Nephron progenitor cell (in vitro differentiated cells): Measurements from ENCODE around the gene TTC39B.

Source experiments
- DNase-seq: peaks from one replicate; pipeline ENCODE4 v3.0.0; 2021
- H3K27ac Mint-ChIP-seq: 2 replicates; pipeline ENCODE4 v1.8.0; 2021; ENCODE audit warnings: mild to moderate bottlenecking, moderate library complexity, mixed read lengths
- H3K27me3 Mint-ChIP-seq: 2 replicates; pipeline ENCODE4 v1.8.0; 2021; ENCODE audit warnings: mild to moderate bottlenecking, low read depth, mixed read lengths; ENCODE audit not compliant: poor library complexity
- H3K36me3 Mint-ChIP-seq: 2 replicates; pipeline ENCODE4 v1.8.0; 2021; ENCODE audit warnings: low read depth, mixed read lengths
- H3K4me1 Mint-ChIP-seq: 2 replicates; pipeline ENCODE4 v1.8.0; 2021; ENCODE audit warnings: mixed read lengths
- H3K4me3 Mint-ChIP-seq: 2 replicates; pipeline ENCODE4 v1.8.0; 2021; ENCODE audit warnings: mild to moderate bottlenecking, moderate library complexity, mixed read lengths
- H3K9me3 Mint-ChIP-seq: 2 replicates; pipeline ENCODE4 v1.8.0; 2021; ENCODE audit warnings: mild to moderate bottlenecking, moderate library complexity, mixed read lengths
- TF ChIP-seq, protein P1 (sequence below): fragments of 200-600 bp; sonication (generic); IDR thresholded peaks from 2 replicates; pipeline ENCODE4 v1.5.0; 2021; ENCODE audit warnings: antibody characterized with exemption

Gene TTC39B

GRCh38 chr9:15308511-15308910 is 1.5 kb upstream of the TTC39B start:
- peaks cover 26% of the 10 kb centered on the region for H3K4me1 Mint-ChIP-seq
- no peak overlapping the region for H3K27ac Mint-ChIP-seq
- H3K36me3 Mint-ChIP-seq, result peaks cover 9% of the 10 kb centered on the region
- peaks cover 13% of the 10 kb centered on the region for H3K9me3 Mint-ChIP-seq
- no peak overlapping the region for H3K4me3 Mint-ChIP-seq
- peaks cover 4% of the 10 kb centered on the region for H3K27me3 Mint-ChIP-seq
- no peak for DNase-seq
- TF ChIP-seq, protein P1, sequence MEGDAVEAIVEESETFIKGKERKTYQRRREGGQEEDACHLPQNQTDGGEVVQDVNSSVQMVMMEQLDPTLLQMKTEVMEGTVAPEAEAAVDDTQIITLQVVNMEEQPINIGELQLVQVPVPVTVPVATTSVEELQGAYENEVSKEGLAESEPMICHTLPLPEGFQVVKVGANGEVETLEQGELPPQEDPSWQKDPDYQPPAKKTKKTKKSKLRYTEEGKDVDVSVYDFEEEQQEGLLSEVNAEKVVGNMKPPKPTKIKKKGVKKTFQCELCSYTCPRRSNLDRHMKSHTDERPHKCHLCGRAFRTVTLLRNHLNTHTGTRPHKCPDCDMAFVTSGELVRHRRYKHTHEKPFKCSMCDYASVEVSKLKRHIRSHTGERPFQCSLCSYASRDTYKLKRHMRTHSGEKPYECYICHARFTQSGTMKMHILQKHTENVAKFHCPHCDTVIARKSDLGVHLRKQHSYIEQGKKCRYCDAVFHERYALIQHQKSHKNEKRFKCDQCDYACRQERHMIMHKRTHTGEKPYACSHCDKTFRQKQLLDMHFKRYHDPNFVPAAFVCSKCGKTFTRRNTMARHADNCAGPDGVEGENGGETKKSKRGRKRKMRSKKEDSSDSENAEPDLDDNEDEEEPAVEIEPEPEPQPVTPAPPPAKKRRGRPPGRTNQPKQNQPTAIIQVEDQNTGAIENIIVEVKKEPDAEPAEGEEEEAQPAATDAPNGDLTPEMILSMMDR, result no peak

DNA sequence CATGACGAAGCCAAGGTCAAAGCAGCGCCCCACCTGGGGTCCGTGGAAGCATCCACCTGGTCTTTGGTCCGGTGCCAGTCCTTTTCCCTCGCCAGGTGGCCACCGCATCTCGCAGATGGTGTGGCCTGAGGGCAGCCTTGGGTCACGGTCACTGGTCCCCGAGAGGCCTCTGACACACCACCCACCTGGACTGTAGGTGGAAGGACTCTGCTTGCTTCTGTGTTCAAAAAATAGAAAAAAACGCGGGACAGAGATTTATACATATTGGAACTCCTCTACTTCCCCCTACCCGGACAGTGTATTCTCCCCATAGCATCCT is 466 bp upstream of the TTC39B start:
- no peak for DNase-seq
- Mint-ChIP-seq H3K27ac (no peak overlapping the region), H3K27me3 (peaks cover 2% of the 10 kb centered on the region), H3K36me3 (peaks cover 9% of the 10 kb centered on the region), H3K4me1 (peaks cover 26% of the 10 kb centered on the region), H3K9me3 (peaks cover 4% of the 10 kb centered on the region), H3K4me3 (peak overlapping the region; percentile 98)
- TF ChIP-seq, protein P1, result no peak

DNA sequence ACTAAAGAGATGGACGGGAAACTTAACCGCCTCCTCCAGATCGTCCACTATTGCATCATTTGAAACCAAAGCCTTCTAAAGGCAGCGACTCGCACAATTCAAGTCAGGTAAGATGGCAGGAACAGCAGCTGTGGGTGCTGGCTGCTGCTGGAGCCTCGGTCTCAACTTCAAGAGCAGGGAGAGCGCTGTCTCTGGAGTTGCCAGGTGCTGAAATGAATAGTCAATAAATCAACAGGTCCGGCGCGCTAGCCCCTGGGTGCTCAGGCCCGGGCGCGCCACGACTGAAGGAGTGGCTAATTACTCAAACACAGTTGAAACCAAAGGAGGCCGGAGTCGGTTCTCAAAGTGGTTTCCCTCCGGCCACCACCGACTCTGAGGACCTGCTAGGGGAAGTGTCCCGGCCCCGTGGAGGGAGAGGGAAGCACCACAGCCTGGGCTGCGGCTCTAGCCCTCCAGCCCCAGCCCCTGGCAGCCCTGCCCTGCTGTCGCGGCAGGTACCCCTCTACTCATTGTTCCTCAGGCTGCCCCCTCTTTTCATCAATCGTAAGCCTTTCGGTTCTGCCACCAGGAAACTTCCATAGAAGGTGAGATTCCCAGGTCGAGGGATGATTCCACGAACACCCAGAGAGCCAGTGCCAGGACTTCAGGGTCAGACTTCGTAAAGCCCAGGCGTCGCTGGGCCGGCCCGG is 804 bp downstream of the TTC39B start:
- Mint-ChIP-seq H3K27ac (peak overlapping the region; percentile 85), H3K4me3 (peak overlapping the region; percentile 98), H3K27me3 (peaks cover 2% of the 10 kb centered on the region), H3K9me3 (no peaks in the 10 kb centered on the region), H3K36me3 (peaks cover 14% of the 10 kb centered on the region), H3K4me1 (peaks cover 27% of the 10 kb centered on the region)
- TF ChIP-seq, protein P1, result no peak
- peak; percentile 61 for DNase-seq

DNA sequence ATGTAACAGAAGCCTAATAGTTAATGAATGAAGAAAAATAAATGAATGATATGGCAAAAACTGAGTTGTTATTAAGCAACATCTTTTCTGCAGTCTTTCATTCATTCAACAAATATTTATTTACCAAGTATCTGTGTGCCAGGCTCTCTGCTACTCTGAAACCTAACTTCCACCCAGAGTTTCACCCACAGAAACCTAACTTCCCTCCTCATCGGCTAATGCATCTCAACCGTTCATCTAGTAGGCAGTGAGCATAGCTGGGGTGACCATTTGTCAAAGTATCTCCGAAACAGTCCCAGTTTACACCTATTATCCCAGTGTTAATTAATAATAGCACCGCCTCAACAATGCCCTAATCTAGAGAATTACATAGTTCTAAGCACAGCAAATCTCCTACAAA is 1.5 kb downstream of the TTC39B start:
- DNase-seq, result no peak
- Mint-ChIP-seq H3K9me3 (peaks cover 4% of the 10 kb centered on the region), H3K36me3 (peaks cover 20% of the 10 kb centered on the region), H3K4me3 (peak overlapping the region; percentile 98), H3K27me3 (peaks cover 2% of the 10 kb centered on the region), H3K4me1 (peaks cover 33% of the 10 kb centered on the region), H3K27ac (no peak overlapping the region)
- TF ChIP-seq, protein P1, result no peak

DNA sequence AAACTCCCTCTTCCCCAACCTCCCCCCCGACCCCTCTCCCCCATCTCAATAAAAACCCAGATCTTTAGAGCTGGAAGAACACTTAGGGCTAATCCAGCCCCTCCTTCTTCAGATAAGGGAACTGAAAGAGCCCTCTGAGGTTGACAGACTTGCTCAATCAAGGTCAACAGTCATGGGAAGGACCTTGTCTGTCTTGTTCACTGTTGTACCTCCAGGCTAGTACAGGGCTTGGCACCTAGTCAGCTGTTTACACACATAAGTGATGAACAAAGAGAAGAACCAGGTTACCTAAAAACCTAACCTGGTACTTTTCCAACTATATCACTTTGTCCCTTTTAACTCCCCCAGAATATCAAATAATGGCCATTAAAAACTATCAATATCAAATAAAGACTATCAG is 2.4 kb downstream of the TTC39B start:
- TF ChIP-seq, protein P1, result no peak
- Mint-ChIP-seq H3K4me3 (peak overlapping the region; percentile 18), H3K4me1 (peaks cover 41% of the 10 kb centered on the region), H3K36me3 (peaks cover 28% of the 10 kb centered on the region), H3K27me3 (no peaks in the 10 kb centered on the region), H3K9me3 (peaks cover 9% of the 10 kb centered on the region), H3K27ac (no peak overlapping the region)
- DNase-seq, result no peak

- no peak for DNase-seq
- Mint-ChIP-seq H3K27ac (no peak overlapping the region), H3K36me3 (peaks cover 58% of the 10 kb centered on the region), H3K4me3 (no peak overlapping the region), H3K9me3 (peaks cover 39% of the 10 kb centered on the region), H3K27me3 (peaks cover 2% of the 10 kb centered on the region), H3K4me1 (peaks cover 63% of the 10 kb centered on the region)
- TF ChIP-seq, protein P1, result no peak
These were observed 6.8 kb downstream of the TTC39B start for GRCh38 chr9:15300218-15300617.
